ENCODE results near the gene CELF2. TPM values are rescaled to one million over a fixed set of nuclear protein-coding genes. Genes with fewer than 3 reads are reported as not detected.

The CELF2 gene
- total RNA-seq, 2 donors from 2014 or later, result 116 to 124 TPM

- ATAC-seq (replicated peaks in 1 of 2), result no peak
- no peak overlapping the region for H3K4me3 Mint-ChIP-seq
Measured at GRCh38 chr10:11058965-11059364, 41.3 kb downstream of the CELF2 start.

GRCh38 chr10:11063856-11064255 lies 46.2 kb downstream of the CELF2 start:
- no peaks in the 10 kb centered on the region for H3K4me1 Mint-ChIP-seq (ENCODE audit: low read depth)
- no peak for ATAC-seq (replicated peaks in 1 of 2)
- H3K4me3 Mint-ChIP-seq, result no peak overlapping the region
- H3K27ac Mint-ChIP-seq, result no peak overlapping the region
- no peak for DNase-seq
- H3K36me3 Mint-ChIP-seq (ENCODE audit: insufficient read depth in 2 of 2), result peaks cover 0 to 2% of the 10 kb centered on the region in 2 donors
- H3K27me3 Mint-ChIP-seq (ENCODE audit: low read depth), result peaks cover 9% of the 10 kb centered on the region
- H3K9me3 Mint-ChIP-seq, result no peaks in the 10 kb centered on the region

More at GRCh38 chr10:11058965-11059364, 41.3 kb downstream of the CELF2 start:
- H3K9me3 Mint-ChIP-seq, result no peaks in the 10 kb centered on the region
- no peak overlapping the region for H3K27ac Mint-ChIP-seq
- no peak for DNase-seq
- H3K4me1 Mint-ChIP-seq (ENCODE audit: low read depth), result no peaks in the 10 kb centered on the region
- peaks cover 0 to 2% of the 10 kb centered on the region in 2 donors for H3K36me3 Mint-ChIP-seq (ENCODE audit: insufficient read depth in 2 of 2)
- H3K27me3 Mint-ChIP-seq (ENCODE audit: low read depth), result peaks cover 8% of the 10 kb centered on the region

GRCh38 chr10:11064832-11065231 lies 47.2 kb downstream of the CELF2 start:
- H3K4me1 Mint-ChIP-seq (ENCODE audit: low read depth), result no peaks in the 10 kb centered on the region
- H3K27me3 Mint-ChIP-seq (ENCODE audit: low read depth), result peaks cover 19% of the 10 kb centered on the region
- H3K36me3 Mint-ChIP-seq (ENCODE audit: insufficient read depth in 2 of 2), result peaks cover 0 to 2% of the 10 kb centered on the region in 2 donors
- no peaks in the 10 kb centered on the region for H3K9me3 Mint-ChIP-seq
- H3K4me3 Mint-ChIP-seq, result no peak overlapping the region
- ATAC-seq (replicated peaks in 1 of 2), result no peak
- DNase-seq, result no peak
- no peak overlapping the region for H3K27ac Mint-ChIP-seq

- ATAC-seq (replicated peaks in 1 of 2), result no peak
- Mint-ChIP-seq H3K27me3 (ENCODE audit: low read depth) (peaks cover 26% of the 10 kb centered on the region), H3K4me3 (no peak overlapping the region)
Measured at GRCh38 chr10:11065567-11065966, 47.9 kb downstream of the CELF2 start.

GRCh38 chr10:11066520-11066919 lies 48.8 kb downstream of the CELF2 start:
- H3K36me3 Mint-ChIP-seq (ENCODE audit: insufficient read depth in 2 of 2), result no peaks in the 10 kb centered on the region
- ATAC-seq (replicated peaks in 1 of 2) (no peak), DNase-seq (no peak)
- no peaks in the 10 kb centered on the region for H3K4me1 Mint-ChIP-seq (ENCODE audit: low read depth)
- H3K27ac Mint-ChIP-seq, result no peak overlapping the region
- no peaks in the 10 kb centered on the region for H3K9me3 Mint-ChIP-seq
- H3K27me3 Mint-ChIP-seq (ENCODE audit: low read depth), result peaks cover 29% of the 10 kb centered on the region
- no peak overlapping the region for H3K4me3 Mint-ChIP-seq

More at GRCh38 chr10:11065567-11065966, 47.9 kb downstream of the CELF2 start:
- H3K4me1 Mint-ChIP-seq (ENCODE audit: low read depth), result no peaks in the 10 kb centered on the region
- H3K36me3 Mint-ChIP-seq (ENCODE audit: insufficient read depth in 2 of 2), result peaks cover 0 to 2% of the 10 kb centered on the region in 2 donors
- H3K9me3 Mint-ChIP-seq, result no peaks in the 10 kb centered on the region
- no peak overlapping the region for H3K27ac Mint-ChIP-seq
- no peak for DNase-seq

DNA sequence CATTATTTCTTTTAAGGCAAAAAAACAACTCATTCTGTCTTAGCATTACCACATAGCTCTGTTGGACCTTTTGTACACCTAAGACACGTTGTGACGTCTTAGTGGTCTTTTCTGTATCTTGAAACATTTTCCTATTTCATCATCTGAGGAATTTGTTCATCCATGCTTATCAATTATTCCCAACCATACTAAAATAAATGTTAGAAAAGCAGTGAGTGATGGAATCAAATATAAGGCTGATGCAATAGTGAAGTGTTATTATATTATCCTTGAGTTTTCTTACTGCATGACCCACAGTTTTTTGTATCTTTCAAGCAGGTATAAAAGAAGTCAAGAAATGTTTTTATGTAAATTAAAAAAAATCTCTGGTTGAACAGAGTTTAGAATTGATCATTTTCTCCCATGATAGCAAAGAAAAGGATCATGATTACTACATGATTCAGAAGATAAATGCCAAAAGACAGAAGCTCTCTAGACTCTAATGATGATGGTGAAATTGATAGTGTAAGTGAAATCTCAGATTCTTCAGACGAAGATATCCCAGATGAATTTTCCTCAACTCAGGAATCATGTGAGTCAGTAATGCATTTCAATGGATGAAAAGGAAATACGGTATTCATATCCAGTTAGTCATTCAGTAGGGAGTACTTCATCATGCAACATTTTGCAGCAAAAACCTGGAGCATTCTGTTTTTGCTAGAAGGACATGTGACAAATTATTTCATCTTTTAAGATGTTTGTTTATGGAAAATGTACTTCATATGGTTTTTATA lies 51.4 kb downstream of the CELF2 start:
- H3K9me3 Mint-ChIP-seq, result no peaks in the 10 kb centered on the region
- peaks cover 21% of the 10 kb centered on the region for H3K27me3 Mint-ChIP-seq (ENCODE audit: low read depth)
- no peak for DNase-seq
- H3K27ac Mint-ChIP-seq, result no peak overlapping the region
- no peaks in the 10 kb centered on the region for H3K4me1 Mint-ChIP-seq (ENCODE audit: low read depth)
- H3K4me3 Mint-ChIP-seq, result no peak overlapping the region
- no peaks in the 10 kb centered on the region for H3K36me3 Mint-ChIP-seq (ENCODE audit: insufficient read depth in 2 of 2)
- ATAC-seq (replicated peaks in 1 of 2), result no peak

GRCh38 chr10:11073410-11073809 lies 55.7 kb downstream of the CELF2 start:
- no peak for DNase-seq
- Mint-ChIP-seq H3K36me3 (ENCODE audit: insufficient read depth in 2 of 2) (no peaks in the 10 kb centered on the region), H3K4me1 (ENCODE audit: low read depth) (peaks cover 11% of the 10 kb centered on the region), H3K27ac (no peak overlapping the region), H3K9me3 (no peaks in the 10 kb centered on the region), H3K27me3 (ENCODE audit: low read depth) (peaks cover 32% of the 10 kb centered on the region), H3K4me3 (no peak overlapping the region)
- no peak for ATAC-seq (replicated peaks in 1 of 2)

GRCh38 chr10:11074536-11075267 lies 57.0 kb downstream of the CELF2 start:
- H3K27me3 Mint-ChIP-seq (ENCODE audit: low read depth), result peaks cover 22% of the 10 kb centered on the region
- no peak overlapping the region for H3K4me3 Mint-ChIP-seq
- no peak for DNase-seq
- H3K27ac Mint-ChIP-seq, result no peak overlapping the region
- H3K9me3 Mint-ChIP-seq, result no peaks in the 10 kb centered on the region
- H3K36me3 Mint-ChIP-seq (ENCODE audit: insufficient read depth in 2 of 2), result no peaks in the 10 kb centered on the region
- peaks cover 11% of the 10 kb centered on the region for H3K4me1 Mint-ChIP-seq (ENCODE audit: low read depth)
- ATAC-seq (replicated peaks in 1 of 2), result no peak

DNA sequence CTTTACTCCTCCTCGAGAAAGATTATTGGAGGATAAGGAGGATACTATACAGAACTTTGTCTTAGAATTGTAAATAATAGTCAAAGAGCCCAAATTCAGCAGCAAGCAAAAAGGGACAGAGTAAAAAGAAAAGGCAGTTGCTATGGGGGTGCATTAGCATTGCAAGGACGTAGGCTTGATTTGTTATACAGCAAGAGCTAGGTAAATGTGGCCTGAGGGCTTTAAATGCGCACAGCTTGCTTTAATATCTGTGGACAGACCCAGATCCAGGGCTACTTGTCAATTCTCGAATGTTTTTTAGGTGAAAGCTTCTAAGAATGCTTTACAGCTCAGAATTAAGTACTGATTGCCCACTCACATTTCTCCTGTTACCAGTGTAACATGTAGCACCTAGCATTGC lies 58.5 kb downstream of the CELF2 start:
- no peak overlapping the region for H3K27ac Mint-ChIP-seq
- no peak for ATAC-seq (replicated peaks in 1 of 2)
- H3K36me3 Mint-ChIP-seq (ENCODE audit: insufficient read depth in 2 of 2), result no peaks in the 10 kb centered on the region

GRCh38 chr10:11080564-11080984 lies 62.9 kb downstream of the CELF2 start:
- no peak overlapping the region for H3K27ac Mint-ChIP-seq
- H3K9me3 Mint-ChIP-seq, result no peaks in the 10 kb centered on the region
- no peaks in the 10 kb centered on the region for H3K36me3 Mint-ChIP-seq (ENCODE audit: insufficient read depth in 2 of 2)
- ATAC-seq (replicated peaks in 1 of 2), result no peak
- DNase-seq, result no peak
- H3K4me3 Mint-ChIP-seq, result no peak overlapping the region
- H3K27me3 Mint-ChIP-seq (ENCODE audit: low read depth), result peaks cover 11% of the 10 kb centered on the region
- H3K4me1 Mint-ChIP-seq (ENCODE audit: low read depth), result no peaks in the 10 kb centered on the region

More for the DNA sequence above, 58.5 kb downstream of the CELF2 start:
- peaks cover 11% of the 10 kb centered on the region for H3K27me3 Mint-ChIP-seq (ENCODE audit: low read depth)
- H3K4me3 Mint-ChIP-seq, result no peak overlapping the region
- no peak for DNase-seq
- peaks cover 11% of the 10 kb centered on the region for H3K4me1 Mint-ChIP-seq (ENCODE audit: low read depth)
- no peaks in the 10 kb centered on the region for H3K9me3 Mint-ChIP-seq

DNA sequence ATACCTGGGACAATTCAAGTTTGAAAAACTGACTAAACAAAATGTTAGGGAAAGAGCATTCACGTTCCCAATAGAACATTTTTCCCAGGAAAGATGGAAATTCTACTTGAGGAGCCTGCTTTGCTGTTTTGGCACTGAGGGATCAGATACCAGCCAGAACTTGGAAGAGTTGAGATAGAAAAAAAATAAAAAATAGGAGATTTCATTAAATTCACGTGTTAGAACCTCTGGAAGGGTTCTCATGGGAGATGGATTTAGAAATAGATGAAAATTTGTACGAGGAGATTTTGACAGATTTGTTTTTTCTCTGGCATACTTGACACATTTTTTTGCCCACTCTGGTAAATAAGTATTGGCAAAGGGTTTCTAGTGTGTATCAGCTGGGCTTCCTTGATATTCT lies 63.7 kb downstream of the CELF2 start:
- no peak overlapping the region for H3K27ac Mint-ChIP-seq
- no peak overlapping the region for H3K4me3 Mint-ChIP-seq
- H3K36me3 Mint-ChIP-seq (ENCODE audit: insufficient read depth in 2 of 2), result no peaks in the 10 kb centered on the region
- H3K9me3 Mint-ChIP-seq, result no peaks in the 10 kb centered on the region
- H3K4me1 Mint-ChIP-seq (ENCODE audit: low read depth), result no peaks in the 10 kb centered on the region
- peaks cover 5% of the 10 kb centered on the region for H3K27me3 Mint-ChIP-seq (ENCODE audit: low read depth)
- ATAC-seq (replicated peaks in 1 of 2) (no peak), DNase-seq (no peak)

- Mint-ChIP-seq H3K36me3 (ENCODE audit: insufficient read depth in 2 of 2) (no peaks in the 10 kb centered on the region), H3K27ac (no peak overlapping the region), H3K4me1 (ENCODE audit: low read depth) (no peaks in the 10 kb centered on the region), H3K4me3 (no peak overlapping the region), H3K9me3 (no peaks in the 10 kb centered on the region), H3K27me3 (ENCODE audit: low read depth) (peaks cover 5% of the 10 kb centered on the region)
- ATAC-seq (replicated peaks in 1 of 2) (no peak), DNase-seq (no peak)
Measured at GRCh38 chr10:11082526-11082925, 64.9 kb downstream of the CELF2 start.

DNA sequence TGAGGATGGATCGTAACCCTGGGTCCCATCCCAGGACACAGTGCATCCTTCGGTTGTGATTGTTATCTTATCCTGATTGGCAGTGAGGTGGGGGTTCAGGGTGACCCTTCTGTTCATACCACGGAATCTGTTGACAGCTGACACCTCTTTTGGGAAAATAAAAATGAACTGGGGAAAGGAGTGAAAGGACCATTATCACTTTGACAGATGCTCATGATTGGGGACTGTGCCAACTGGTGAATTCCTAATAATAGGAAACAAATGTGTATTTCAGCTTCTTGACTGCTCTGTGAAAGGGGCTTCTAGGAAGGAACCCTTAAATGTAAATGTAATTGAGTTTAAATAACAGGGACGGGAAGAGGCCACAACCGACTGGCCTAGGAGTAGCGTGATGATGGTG lies 65.4 kb downstream of the CELF2 start:
- no peak for ATAC-seq (replicated peaks in 1 of 2)
- Mint-ChIP-seq H3K4me1 (ENCODE audit: low read depth) (no peaks in the 10 kb centered on the region), H3K4me3 (no peak overlapping the region), H3K27ac (no peak overlapping the region), H3K27me3 (ENCODE audit: low read depth) (peaks cover 4% of the 10 kb centered on the region), H3K9me3 (no peaks in the 10 kb centered on the region), H3K36me3 (ENCODE audit: insufficient read depth in 2 of 2) (no peaks in the 10 kb centered on the region)
- DNase-seq, result no peak
